GM21360 (cell line): Measurements from ENCODE around the gene PFKFB3.

Experiments
- ATAC-seq: cut with Tn5 transposase; IDR thresholded peaks from one replicate; pipeline ENCODE4 v1.9.1; 2021; ENCODE audit warnings: mild to moderate bottlenecking, moderate library complexity; ENCODE audit not compliant: unreplicated experiment

The PFKFB3 gene

DNA sequence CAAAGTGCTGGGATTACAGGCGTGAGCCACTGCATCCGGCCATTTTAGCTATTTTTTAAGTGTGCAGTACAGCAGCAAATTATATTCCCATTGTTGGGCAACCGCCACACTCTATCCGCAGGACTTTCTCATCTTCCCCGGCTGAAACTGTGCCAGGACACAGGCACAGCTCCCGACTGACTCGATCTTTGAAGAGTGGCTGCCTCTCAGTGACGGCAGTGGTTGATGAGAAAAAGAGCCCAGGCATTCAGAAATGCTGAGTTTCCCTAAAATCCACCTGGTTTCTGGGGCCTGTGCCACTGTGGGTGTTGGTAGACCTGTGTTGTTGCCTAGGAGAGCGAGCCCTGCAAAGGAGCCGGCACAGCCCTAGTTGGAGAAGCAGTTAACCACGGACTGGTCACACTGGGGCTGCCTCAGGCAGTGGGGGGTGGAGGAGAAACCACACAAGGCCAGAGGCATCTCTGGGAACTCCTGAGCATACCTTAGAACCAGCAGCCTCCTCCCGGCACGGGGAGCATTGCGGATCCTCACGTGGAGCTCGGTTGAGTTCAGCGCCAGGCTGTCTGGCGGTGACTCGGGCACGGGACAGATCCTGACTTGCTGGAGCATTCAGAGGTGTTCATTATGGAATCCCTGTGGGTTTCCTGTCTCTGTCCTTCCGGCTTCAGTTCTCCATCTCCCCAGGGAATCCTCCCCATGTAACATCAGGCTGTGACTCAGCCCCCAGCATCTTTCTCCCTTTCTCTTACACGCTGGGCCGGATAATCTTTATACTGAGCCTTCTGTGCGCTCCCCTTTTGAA, 16.2 kb downstream of the PFKFB3 start:
- ATAC-seq: no peak

DNA sequence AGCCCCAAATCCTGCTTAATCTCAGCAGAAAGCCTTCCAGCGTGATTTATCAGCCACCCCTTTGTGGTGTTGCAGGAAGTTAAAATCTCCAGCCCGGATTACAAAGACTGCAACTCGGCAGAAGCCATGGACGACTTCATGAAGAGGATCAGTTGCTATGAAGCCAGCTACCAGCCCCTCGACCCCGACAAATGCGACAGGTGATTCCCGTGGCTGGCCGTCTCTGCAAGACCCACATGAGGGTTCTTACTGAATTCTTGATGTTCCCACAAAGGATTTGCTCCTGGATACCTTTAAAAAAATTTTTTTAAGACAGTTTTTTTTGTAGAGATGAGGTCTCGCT, 16.7 kb downstream of the PFKFB3 start:
- no peak for ATAC-seq

DNA sequence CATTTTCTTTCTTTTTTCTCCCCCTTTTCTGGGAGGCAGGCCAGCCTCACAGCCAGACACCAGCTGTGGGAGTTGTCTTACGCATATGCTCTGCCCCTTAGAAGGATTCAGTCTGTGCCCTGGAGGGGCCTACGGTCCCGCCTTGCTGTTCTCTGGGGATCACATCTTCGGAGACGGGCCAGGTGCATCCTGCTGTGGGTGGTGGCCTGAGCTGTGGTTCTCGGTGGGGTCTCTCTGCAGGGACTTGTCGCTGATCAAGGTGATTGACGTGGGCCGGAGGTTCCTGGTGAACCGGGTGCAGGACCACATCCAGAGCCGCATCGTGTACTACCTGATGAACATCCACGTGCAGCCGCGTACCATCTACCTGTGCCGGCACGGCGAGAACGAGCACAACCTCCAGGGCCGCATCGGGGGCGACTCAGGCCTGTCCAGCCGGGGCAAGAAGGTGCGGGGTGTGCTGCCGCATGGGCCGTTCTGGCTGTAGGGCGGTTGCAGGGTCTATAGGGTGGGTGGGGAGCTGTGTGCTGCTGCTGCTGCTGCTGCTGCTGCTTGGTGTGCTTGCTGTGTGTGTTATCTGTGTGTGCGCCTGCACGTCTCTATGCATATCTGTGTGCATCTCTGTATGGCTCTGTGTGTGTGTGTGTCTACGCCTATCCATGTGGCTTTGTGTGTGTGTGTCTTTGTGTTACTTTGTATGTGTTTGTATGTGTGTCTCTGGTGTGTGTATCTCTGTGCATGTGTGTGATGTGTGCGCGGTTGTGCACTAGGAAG, 17.9 kb downstream of the PFKFB3 start:
- no peak for ATAC-seq

DNA sequence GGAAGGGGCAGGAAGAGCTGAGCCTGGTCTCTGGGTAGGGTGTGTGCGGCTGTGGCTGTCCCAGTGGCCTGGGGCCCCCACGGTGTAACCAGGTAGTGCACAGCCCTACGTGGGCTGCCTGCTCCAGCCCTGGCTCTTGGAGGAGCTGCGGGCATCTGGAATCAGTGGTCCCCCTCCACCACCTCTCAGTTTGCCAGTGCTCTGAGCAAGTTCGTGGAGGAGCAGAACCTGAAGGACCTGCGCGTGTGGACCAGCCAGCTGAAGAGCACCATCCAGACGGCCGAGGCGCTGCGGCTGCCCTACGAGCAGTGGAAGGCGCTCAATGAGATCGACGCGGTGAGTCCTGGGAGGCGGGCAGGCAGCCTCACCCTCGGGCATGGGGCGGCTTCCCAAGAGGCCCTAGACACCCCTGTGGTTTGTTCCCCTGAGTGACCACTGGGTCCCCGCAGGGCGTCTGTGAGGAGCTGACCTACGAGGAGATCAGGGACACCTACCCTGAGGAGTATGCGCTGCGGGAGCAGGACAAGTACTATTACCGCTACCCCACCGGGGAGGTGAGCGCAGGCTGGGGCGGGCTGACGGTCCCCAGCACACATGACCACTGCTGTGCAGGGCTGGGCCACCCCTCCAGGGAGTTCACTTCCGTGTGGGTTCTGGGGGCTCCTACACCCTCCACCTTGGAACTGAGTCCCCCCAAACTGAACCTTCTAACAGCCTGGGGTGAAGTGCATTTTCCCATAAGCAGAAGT, 18.6 kb downstream of the PFKFB3 start:
- ATAC-seq: no peak

DNA sequence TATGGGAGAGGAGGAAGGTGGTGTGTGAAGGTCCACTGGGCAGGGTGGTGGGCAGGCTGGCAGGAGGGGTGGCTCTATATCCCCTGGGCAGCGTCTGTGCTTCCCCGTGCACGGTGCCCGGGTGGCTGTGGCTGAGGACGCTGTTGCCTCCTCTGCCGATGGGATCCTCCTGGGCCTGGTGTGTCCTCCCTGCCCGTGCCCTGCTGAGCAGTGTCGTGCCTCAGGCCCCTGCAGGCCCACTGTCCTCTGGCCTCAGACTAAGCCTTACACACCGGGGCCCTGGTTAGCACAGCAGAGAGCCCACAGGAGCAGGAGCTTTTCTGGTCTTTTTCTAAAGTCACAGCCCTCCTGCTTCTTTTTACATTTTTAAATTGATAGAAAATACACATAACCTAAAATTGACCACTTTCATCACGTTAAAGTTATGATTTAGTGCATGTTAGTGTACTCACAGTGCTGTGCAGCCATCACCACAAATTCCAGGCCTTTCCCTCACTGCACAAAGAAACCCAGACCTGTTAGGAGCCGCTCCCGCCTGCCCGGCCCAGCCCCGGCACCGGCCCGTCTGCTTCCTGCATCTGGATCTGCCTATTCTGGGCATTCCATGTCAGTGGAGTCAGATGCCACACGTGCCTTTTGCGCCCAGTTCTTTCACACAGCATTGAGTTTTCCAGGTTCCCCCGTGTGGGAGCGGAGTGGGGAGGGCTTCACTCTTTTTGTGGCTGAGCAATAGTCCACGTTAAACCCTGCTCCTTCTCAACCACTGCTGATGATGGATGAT, 19.4 kb downstream of the PFKFB3 start:
- no peak for ATAC-seq

DNA sequence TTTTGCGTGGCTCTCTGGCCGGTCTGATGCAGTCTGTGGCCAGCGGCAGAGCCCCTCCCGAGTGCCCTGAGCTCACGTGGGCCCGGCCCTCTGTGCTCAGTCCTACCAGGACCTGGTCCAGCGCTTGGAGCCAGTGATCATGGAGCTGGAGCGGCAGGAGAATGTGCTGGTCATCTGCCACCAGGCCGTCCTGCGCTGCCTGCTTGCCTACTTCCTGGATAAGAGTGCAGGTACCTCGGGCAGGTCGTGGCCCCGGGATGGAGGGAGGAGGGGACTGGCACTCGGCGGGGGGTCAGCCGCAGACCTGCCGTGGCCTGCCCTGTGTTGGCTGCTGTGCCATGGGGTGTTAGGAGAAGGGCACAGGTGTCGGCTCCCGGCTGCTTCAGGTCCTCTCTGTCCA, 20.0 kb downstream of the PFKFB3 start:
- no peak for ATAC-seq

DNA sequence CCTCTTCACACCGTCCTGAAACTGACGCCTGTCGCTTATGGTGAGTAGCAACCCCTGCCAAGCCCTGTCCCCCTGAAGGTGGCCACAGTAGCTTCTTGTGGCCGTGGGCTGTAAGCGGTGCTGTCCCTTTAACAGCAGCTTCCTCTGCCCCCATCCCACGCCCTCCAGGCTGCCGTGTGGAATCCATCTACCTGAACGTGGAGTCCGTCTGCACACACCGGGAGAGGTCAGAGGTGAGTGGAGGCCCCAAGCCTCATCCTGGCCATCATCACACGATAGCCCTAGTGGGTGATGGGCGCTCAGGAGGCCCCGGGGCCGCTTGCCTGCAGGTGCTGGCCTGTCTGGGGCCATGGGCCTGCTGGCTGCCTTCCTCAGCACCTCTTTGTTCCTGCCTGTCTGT, 21.2 kb downstream of the PFKFB3 start:
- no peak for ATAC-seq

DNA sequence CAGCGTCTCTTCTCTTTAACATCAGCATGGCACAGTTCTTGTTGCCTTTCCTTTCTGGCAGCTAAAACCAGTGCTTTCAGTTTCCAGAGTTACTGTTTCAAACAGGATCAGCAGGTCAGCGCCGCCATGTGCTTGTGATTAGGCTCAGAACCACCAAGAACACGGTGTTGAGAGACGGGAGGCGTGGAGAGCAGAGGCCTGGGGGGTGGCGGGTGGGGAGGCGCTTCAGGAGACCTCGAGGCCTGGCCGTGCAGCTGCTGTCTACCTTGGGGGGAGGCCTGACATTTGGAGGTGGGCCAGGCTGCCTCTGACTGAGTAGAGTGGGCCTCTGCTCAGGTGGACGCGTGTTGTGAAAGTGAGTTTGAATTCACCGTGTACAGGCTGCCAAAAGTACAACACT, 22.0 kb downstream of the PFKFB3 start:
- no peak for ATAC-seq

DNA sequence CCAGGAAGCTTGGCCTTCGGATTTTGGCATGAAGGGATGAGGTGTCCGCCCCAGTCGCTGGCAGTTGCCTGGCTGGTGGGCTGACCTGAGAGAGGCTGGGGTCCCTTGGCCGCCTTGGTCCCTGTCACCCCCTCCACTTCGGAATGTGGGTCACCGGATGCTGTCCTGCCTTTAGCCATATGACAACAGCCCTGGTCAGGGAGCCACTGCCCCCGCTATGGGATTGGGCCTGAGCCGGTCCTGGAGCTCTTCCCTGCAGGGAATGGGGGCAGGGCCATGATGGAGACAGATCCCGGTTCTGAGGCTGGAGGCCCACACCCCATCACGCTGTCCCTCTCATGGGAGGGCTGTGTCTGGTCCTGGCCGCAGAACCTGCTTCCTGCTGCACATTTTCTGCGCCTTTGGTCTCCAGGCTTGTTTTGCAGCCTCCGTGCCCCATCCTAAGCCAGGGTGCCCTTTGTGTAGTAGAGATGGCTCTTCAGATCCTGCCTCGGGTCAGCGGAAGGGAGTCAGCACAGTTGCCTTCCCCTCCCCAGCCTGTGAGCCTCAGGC, 22.6 kb downstream of the PFKFB3 start:
- ATAC-seq: no peak

DNA sequence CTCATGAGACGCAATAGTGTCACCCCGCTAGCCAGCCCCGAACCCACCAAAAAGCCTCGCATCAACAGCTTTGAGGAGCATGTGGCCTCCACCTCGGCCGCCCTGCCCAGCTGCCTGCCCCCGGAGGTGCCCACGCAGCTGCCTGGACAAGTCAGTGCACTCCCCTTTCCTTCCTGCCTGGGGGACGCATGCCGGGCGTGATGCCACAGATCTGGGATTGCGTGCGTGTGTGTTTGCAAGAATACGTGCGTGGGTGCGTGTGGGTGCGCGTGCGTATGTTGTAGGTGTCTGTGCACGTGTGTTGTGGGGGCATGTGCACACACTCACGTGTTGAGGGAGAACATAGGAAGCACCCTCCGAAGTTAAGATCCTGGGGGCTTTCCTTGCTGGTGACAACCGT, 23.5 kb downstream of the PFKFB3 start:
- no peak for ATAC-seq

DNA sequence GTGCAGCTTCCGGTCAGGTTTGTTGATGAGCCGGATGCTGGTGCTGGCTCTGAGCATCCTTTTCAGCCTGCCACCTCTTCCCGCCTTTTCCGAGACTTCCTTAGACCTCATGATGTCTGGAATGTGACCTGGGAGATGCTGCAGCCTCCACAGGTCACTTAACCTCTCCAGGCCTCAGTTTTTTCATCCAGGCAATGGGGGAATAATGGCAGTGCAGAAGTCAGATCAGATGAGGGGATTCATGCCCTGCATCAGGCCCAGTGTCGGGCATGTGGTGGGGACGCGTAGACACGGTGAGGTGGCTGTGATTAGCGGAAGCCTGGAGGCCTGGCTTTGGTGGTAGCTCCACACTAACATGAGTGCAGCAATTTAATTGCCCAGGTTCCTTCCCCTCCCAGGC, 24.6 kb downstream of the PFKFB3 start:
- ATAC-seq: no peak

DNA sequence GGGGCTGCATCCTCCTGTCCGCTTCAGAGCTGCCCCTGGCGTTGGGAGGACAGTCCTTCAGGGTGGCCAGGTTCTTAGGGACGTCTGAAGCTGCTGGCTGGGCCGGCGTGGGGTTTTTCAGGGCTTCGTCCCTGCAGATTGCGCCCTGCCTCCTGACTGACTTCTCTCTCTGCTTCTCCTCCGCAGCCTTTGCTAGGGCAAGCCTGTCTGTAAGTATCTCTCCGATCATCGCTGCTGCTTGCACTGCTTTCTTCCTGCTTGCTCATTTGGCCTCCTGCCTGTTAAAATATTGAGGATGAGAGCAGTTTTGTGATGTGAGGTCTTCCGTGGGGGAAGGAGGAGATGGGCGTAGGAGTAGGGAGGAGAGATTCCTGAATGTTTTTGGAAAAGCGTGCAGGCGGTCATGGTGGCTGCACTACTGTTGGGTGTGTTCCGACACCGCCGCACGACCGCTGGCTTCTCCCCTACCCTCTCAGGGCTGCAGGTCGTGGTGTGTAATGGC, 25.3 kb downstream of the PFKFB3 start:
- no peak for ATAC-seq

DNA sequence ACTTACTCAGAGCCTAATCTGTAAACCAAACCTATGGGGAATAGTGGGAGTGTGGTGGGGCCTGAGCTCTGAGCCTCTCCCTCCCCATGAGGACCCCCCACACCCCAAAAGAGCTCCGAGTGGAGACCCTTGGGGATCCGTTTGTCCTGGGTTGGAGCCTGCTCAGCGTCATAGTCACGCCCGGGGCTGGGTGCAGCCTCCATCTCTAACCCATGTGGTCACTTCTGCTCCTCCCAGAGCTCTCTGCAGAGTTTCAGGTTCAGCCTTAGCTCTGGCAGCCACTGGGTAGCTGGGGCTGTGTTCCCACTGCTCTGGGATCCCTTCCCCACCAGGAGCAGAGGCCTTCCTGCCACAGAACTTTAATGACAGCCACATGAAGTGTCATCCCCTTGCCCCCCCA, 25.9 kb downstream of the PFKFB3 start:
- no peak for ATAC-seq

DNA sequence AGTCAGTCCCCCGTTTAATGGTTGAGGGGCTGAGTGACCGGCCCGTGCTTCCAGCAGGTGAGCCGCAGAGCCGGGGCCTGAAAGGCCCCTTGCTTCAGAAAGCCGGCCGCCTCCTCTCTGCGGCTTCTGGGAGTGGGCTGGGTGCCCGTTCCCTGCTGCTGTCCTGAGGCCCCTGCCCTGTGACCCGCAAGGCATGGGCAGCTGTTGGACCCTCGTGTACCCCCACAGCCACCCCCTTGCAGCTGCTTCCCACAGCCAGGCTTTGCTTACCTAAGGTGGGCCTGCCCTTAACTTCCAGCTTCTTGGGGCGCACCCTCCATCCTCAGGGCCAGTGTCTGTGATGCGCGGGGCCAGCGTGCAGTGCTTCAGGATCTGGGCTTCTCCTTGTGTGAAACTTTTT, 26.6 kb downstream of the PFKFB3 start:
- ATAC-seq: no peak

DNA sequence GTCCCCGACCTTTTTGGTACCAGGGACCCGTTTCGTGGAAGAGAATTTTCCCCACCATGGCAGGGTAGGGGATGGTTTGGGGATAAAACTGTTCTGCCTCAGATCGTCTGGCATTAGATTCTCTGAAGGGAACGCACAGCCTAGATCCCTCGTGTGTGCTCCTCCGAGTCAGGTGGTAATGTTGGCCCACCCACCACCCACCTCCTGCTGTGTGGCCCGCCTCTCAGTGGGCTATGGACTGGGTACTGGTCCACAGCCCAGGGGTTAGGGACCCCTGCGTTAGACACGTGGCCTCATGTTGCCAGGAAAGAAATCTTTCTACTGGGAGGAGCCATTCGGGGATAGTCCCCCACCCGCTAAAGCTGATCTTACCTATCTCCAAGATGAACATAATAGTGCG, 27.0 kb downstream of the PFKFB3 start:
- no peak for ATAC-seq

DNA sequence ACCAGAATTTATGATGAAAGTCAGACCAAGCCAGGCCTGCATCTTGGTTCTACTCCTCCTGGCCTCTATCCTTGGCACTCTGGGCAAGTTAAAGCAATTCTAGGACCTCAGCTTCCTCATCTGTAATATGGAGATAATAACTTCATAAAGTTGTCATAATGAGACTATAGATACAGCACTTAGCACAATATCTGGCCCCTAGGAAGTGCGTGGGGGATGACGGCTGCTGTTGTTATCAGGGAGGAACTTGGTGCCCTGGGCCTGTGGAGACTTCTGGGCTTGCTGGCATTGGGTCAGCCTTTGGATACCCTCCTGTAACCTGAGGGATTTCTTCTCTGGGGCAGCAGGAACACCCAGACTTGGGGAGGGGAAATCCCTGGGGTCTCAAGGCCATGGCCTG, 27.6 kb downstream of the PFKFB3 start:
- ATAC-seq: no peak

DNA sequence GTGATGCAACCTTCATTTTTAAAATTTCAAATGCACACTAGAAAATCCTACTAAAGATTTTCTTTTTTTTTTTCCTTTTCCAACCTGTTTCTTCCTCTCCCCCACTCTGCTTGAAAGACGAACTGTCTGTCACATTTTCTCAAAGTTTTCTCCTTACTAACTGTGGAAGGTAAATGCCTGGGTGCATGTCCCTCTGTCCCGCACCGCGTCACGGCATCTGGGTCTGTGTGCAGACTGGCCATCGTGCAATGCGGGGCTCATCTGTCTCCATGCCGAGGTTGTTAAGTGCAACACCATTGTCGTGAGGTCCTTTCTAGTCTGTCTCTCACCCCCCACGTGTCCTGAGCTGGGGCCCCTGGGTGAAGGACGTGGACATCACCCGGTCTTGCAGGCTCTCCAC, 28.4 kb downstream of the PFKFB3 start:
- no peak for ATAC-seq

DNA sequence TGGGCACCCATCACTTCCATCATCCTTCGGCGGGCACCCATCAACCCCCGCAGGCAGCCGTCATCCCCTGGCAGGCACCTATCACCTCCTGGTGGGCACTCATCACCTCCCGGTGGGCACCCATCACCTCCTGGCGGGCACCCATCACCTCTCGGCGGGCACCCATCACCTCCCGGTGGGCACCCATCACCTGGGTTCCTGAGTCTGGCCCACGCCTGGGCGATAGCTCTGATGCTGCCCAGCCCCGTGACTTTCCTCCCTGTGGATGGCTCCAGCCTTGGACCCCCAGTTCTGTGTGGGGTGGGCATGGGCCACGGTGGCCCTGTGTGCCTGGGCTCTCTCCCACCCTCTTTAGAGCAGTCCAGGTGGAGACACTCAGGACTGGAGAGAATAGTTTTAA, 29.0 kb downstream of the PFKFB3 start:
- no peak for ATAC-seq

DNA sequence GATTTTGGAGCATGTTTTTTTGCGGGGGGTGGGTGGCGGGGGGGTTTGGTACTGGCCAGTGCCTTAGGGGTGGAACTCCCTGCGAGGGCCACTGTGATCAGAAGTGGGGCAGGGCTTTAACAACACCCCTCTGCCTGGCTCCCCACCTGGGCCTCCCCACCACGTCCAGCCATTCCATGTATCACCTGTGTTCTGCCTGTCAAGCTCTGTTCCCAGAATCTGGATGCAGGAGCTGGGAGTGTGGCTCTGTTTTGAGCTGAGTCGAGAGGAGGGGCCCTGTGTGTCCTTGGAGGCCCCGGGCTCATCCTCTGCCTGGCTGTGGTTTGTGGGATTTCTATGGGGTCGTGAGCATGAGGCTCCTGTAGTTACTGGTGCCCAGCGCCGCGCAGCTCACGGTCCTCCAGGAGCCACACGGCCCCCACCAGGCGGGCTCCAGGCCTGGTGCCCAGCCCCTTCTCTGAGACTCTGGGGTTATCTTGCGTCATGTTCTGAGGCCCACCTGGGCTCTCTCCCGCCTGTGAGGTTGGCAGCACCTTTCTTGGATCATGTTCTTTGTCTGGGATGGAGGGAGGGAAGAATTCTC, 29.6 kb downstream of the PFKFB3 start:
- ATAC-seq: no peak
